Dermis blood vessel endothelial cell (primary cell): ENCODE measurements around the gene TMC6. TPM values are rescaled to one million over a fixed set of nuclear protein-coding genes. Genes with fewer than 3 reads are reported as not detected.
A peak's percentile ranks its signal among the peaks of the same experiment; 100 is the strongest.
"Not testable (repeated sequence)": the region's sequence is repeated elsewhere in the genome, so short reads cannot be mapped to it uniquely, and the experiment has no call there.

ENCODE experiments used
- DNase-seq: peaks from one replicate; pipeline ENCODE4 v3.0.0; 2010
- total RNA-seq: library from RNA; depleted of rRNA; stranded (reverse); fragments of >200 nt; gene quantifications from 2 replicates; pipeline ENCODE4 v1.2.3, GENCODE V29; 2014

The TMC6 gene
- total RNA-seq, 1 donor from 2014 or later: 69.6 TPM

- no peak for DNase-seq
These were observed 26.6 kb upstream of the TMC6 start for GRCh38 chr17:78154903-78155811.

DNA sequence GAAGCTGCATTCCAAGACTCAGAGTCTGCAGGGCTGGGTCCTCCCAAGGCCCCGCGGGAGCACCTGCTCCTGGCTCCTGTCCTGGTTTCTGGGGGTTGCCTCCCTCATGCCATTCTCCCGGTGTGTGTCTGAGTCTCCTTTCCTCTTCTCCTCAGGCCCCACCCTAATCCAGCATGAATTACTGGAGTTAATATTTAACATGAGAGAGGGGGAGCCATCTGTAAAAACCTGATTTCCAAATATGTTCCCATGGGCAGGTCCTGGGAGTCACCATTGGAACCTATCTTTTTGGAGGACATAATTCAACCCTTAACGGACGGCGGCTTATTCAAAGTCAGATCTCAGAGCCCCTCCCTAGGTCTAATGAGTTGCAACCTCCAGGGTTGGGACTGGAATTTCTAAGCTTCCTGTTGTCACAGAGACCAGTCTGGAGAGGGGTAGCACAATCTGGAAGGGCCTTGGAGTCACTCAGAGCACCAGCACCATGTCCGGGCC, 23.0 kb upstream of the TMC6 start:
- no peak for DNase-seq

DNA sequence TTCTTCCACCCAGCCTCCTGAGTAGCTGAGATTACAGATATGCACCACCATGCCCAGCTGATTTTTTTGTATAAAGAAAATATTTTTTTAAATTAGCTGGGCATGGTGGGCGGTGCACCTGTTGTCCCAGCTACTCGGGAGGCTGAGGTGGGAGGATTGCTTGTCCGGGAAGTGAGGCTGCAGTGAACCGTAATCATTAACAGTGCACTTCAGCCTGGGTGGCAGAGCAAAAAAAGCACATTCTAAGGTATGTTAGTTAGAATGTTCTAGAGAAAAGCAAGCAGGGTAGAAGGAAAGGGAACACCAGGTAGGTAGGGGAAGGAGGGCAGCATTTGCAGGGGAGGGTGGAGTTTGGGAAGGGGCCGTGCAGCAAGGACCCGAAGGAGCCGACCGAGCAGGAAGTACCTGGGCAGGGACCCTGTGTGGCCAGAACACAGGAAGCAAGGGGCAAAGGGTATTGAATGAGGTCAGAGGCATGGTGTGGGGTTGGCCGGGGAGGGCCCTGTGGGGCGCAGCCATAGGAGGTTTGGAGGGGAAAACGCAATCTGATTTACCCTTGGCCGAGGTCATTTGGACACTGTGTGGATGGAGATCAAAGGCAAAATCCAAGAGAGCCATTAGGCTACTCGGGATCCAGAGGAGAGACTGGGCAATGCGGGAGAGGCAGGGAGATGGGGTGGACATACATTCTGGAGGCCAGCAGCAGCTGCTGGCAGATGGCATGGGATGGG, 19.9 kb upstream of the TMC6 start:
- no peak for DNase-seq

GRCh38 chr17:78147315-78147998, 18.9 kb upstream of the TMC6 start:
- no peak for DNase-seq

GRCh38 chr17:78146881-78147280, 18.3 kb upstream of the TMC6 start:
- DNase-seq: no peak

- no peak for DNase-seq
These were observed 17.9 kb upstream of the TMC6 start for GRCh38 chr17:78146471-78146869.

GRCh38 chr17:78144736-78145641, 16.4 kb upstream of the TMC6 start:
- no peak for DNase-seq

DNA sequence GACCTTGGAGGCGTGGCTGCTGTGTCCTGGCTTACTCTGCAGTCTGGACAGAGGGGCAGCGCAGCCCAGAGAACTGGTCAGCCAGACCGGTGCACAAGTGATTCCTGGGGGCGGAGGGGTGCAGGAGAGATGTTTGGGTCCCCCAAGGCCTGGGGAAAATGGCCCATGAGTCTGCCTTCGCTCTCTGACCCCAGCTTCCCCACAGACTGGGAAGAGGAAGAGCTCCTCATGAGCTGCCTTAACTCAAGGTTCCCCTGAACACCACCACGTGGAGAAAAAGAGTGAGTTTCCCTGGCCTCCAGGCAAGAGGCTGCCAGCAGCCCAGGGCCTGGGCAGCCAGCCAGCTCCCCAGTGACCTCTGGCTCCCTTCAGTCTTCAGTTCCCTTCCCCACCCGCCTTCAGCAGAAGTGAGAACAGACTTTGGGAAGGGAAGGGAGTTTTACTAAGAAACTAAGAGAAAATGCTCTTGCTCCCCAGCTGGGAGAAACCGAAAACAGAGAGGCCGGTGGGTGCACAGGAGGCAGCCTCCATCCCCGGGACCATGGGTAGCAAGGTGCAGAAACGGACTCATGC, 15.7 kb upstream of the TMC6 start:
- DNase-seq: peak; percentile 85

- DNase-seq: no peak
These were observed 14.9 kb upstream of the TMC6 start for GRCh38 chr17:78143214-78144146.

DNA sequence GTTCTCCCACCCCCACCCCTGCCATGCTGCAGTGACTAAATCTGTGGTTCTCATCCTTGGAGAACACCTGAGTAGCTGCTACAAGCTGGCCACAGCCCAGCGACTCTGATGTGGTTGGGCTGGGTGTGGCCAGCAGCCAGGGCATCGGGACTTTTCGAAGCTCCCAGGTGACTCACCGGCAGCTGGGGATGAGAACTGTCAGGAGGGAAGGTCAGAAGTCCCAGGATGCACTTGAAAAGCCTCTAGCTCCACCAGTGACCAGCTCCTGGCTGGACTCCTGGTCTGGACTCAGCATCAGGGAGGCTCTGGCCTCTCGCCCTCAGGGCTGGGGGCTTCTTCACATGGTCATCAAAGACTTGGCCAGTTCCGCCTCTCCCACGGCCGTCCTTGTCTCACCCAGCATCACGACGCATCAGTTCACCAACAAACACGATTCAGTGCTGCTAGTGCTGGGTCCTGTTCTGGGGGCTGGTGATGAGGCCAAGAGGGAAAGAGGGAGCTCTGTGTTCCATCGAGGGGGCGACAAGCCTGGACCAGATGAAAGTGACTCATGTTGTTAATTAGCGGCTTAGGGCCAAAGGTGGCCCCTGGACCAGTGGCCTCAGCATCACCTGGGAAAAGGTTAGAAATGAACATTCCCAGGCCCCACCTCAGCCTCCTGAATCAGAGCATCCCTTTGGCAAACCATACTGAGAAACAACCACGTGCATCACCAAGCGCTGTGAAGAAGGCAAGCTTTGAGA, 13.7 kb upstream of the TMC6 start:
- DNase-seq: no peak

- DNase-seq: no peak
These were observed 13.0 kb upstream of the TMC6 start for GRCh38 chr17:78141437-78142118.

GRCh38 chr17:78140169-78141051, 11.9 kb upstream of the TMC6 start:
- DNase-seq: peak; percentile 92

DNA sequence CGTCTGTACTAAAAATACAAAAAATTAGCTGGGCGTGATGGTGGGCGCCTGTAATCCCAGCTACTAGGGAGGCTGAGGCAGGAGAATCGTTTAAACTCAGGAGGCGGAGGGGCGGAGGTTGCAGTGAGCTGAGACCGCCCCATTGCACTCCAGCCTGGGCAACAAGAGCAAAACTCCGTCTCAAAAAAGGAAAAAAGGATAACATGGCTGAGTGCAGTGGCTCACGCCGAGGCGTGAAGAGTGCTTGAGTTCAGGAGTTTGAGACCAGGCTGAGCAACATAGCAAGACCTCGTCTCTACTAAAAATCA, 11.3 kb upstream of the TMC6 start:
- not testable (repeated sequence) for DNase-seq

DNA sequence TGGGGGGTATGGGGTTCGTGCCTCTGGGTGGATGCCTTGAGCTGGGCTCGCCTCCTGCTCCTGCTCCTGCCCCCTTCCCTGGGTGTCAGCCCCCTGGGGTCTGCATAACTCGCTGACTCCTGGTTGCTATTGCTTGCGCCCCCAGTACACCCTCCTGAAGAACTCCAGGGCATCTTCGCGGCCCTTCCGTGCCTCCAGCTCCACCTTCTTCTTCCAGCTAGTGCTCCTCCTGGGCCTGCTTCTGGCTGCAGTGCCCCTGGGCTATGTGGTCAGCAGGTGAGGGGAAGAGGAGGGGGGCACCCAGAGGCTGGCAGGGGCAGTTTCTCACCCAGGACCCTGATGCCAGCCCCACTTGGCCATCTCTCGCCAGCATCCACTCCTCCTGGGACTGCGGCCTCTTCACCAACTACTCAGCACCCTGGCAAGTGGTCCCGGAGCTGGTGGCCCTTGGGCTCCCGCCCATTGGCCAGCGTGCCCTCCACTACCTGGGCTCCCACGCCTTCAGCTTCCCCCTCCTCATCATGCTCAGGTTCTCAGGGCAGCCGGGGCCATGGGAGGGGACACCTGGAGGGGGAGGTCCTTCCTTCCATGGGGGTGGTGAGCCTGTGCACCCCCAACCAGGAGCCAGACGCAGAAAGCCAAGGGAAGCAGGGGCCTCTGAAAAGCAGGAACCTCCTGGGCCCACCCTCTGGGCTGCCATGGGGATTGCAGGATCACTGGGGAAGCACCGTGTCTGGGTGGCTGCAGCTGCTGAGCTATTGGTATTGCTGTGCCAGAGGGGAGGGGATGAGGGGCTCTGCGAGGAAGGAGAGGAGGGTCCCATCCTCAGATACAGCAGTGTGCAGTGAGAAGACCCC, 9.9 kb upstream of the TMC6 start:
- DNase-seq: no peak

DNA sequence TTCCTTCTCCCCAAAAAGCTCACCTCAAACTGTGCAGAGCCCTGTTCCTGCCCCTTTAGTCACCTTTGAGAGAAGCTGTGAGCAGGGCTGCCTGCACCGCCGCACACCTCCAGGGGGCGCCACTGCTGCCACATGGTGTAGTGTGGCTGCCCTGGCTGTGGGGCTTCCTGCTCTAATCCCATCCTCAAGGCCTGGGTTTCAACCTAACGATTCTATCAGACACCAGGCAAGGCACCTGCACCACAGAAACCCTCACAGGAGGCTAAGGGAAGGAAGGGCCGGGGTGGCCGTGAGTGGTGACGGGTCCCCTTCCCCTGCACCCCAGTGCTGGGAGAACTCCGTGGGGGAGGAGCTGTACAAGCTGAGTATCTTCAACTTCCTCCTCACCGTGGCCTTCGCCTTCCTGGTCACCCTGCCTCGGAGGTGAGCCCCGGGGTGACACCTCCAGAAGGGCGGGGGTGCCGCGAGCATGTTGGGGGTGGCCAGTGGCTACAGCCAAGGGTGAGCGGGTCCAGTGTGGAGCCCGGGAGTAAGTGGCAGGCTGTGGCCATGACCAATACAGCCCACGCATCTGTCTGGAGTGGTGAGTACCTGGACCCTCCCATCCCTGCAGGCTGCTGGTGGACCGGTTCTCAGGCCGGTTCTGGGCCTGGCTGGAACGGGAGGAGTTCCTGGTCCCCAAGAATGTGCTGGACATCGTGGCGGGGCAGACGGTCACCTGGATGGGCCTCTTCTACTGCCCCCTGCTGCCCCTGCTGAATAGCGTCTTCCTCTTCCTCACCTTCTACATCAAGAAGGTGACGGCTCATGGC, 9.0 kb upstream of the TMC6 start:
- DNase-seq: no peak

DNA sequence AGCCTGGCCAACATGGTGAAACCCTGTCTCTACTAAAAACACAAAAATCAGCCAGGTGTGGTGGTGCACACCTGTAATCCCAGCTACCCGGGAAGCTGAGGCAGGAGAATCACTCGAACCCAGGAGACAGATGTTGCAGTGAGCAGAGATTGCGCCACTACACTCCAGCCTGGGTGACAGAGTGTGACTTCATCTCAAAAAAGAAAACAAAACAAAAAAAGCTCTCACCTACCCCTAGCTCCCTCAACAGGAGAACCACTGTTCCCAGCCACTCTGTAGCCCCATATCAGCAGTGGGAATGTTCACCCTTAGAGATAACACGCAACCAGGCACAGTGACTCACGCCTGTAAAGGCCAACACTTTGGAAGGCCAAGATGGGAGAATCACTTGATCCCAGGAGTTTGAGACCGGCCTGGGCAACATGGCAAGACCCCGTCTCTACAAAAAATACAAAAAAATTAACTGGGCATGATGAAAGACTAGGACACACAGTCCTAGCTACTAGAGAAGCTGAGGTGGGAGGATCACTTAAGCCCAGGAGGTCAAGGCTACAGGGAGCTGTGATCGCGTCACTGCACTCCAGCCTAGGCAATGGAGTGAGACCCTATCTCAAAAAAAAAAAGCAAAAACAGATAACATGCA, 7.4 kb upstream of the TMC6 start:
- no peak for DNase-seq
